K562 (cell line): ENCODE results near the gene CYFIP2. TPM values are rescaled to one million over a fixed set of nuclear protein-coding genes. Genes with fewer than 3 reads are reported as not detected.

Experiments
- ATAC-seq: fragments of 200-7000 bp; cut with Tn5 transposase; 3 replicates; pipeline ENCODE4 v1.9.1; 2020; ENCODE audit warnings: moderate library complexity
- BruUV-seq: library from RNA; stranded (reverse); fragments of 400-500 nt; replicated peaks from 2 replicates; lab custom pipeline; 2021; lab: Mats Ljungman, UMichigan
- CTCF ChIA-PET: fragments of 300-600 bp; formaldehyde crosslinking; extraction: SDS; loops from one replicate; lab custom pipeline; 2021; ENCODE audit warnings: low intra/inter-chr PET ratio; lab: Yijun Ruan, JAX
- POLR2A ChIA-PET: fragments of 300-600, 350-650 bp; sonication (Branson Sonifier 250); formaldehyde crosslinking; extraction: SDS; loops from one replicate; lab custom pipeline; 2021; ENCODE audit warnings: antibody characterized with exemption, inconsistent platforms; lab: Yijun Ruan, JAX
- DNase-seq, 4 experiments: peaks; one replicate each; pipeline versions ENCODE4 v3.0.0 to v3.0.0-alpha.2; 2011 to 2018; ENCODE audit warnings: low spot score in 3 of 4, mixed read lengths in 3 of 4; ENCODE audit errors: extremely low read depth in 1 of 4
- FAIRE-seq: peaks from 2 replicates; lab custom pipeline; 2011; peaks lifted over from hg19 to GRCh38; lab: Jason Lieb, UNC
- H2AFZ ChIP-seq: 2 replicates; pipeline ENCODE4 v1.6.0; 2011; ENCODE audit warnings: low read depth, low read length, control low read depth, inconsistent platforms
- H3K27ac ChIP-seq: fragments of 200-600 bp; 3 replicates; pipeline ENCODE4 v1.8.0; 2011; ENCODE audit warnings: low read depth, mild to moderate bottlenecking, control low read depth, inconsistent platforms, low read length, moderate library complexity, mixed read lengths; ENCODE audit errors: extremely low read depth
- H3K27me3 ChIP-seq, 2 experiments: fragments of 300-600 bp in 1 of 2; 2 replicates in 1 of 2; 3 replicates in 1 of 2; pipeline versions ENCODE4 v1.6.0 to v1.8.0; 2011; ENCODE audit warnings: inconsistent platforms in 2 of 2, low read length in 2 of 2, mild to moderate bottlenecking in 1 of 2, mixed read lengths in 1 of 2, moderate library complexity in 1 of 2; ENCODE audit not compliant: control insufficient read depth in 2 of 2, insufficient read depth in 2 of 2
- H3K36me3 ChIP-seq: fragments of 300-600 bp; 3 replicates; pipeline ENCODE4 v1.8.0; 2011; ENCODE audit warnings: mild to moderate bottlenecking, low read length, inconsistent platforms; ENCODE audit not compliant: control insufficient read depth, insufficient read depth
- H3K4me1 ChIP-seq, 2 experiments: fragments of 200-600 bp in 1 of 2; replicated peaks in 1 of 2; 2 replicates in 1 of 2; 3 replicates in 1 of 2; pipeline versions ENCODE4 v1.5.1 to v1.8.0; 2011; ENCODE audit warnings: inconsistent platforms in 2 of 2, low read length in 2 of 2, mild to moderate bottlenecking in 1 of 2, mixed read lengths in 1 of 2, moderate library complexity in 1 of 2; ENCODE audit not compliant: control insufficient read depth in 2 of 2, insufficient read depth in 2 of 2
- H3K4me2 ChIP-seq: 2 replicates; pipeline ENCODE4 v1.6.1; 2011; ENCODE audit warnings: low read length, control low read depth, inconsistent platforms, mixed read lengths; ENCODE audit not compliant: insufficient read depth
- H3K4me3 ChIP-seq: fragments of 200-600 bp; sonication (generic), shearing (Covaris generic); 2 replicates; pipeline ENCODE4 v1.5.1; 2016; ENCODE audit warnings: control low read depth, inconsistent platforms
- H3K79me2 ChIP-seq: fragments of 200-600 bp; 3 replicates; pipeline ENCODE4 v1.8.0; 2011; ENCODE audit warnings: low read length, inconsistent platforms; ENCODE audit not compliant: control insufficient read depth, insufficient read depth
- H3K9ac ChIP-seq, 2 experiments: 2 replicates each; pipeline versions ENCODE4 v1.6.0 to v1.6.1; 2011; ENCODE audit warnings: low read depth in 2 of 2, low read length in 2 of 2, control low read depth in 1 of 2, inconsistent platforms in 1 of 2, mild to moderate bottlenecking in 1 of 2, mixed read lengths in 1 of 2; ENCODE audit not compliant: insufficient read depth in 1 of 2
- H3K9me1 ChIP-seq: one replicate; pipeline ENCODE4 v1.6.0; 2011; ENCODE audit warnings: inconsistent platforms, mild to moderate bottlenecking, low read length, moderate library complexity; ENCODE audit not compliant: control insufficient read depth, insufficient read depth
- H3K9me3 ChIP-seq: replicated peaks from 2 replicates; pipeline ENCODE4 v1.5.1; 2011; ENCODE audit warnings: low read depth, low read length, inconsistent platforms; ENCODE audit not compliant: control insufficient read depth, insufficient read depth
- H4K20me1 ChIP-seq: replicated peaks from 2 replicates; pipeline ENCODE4 v1.6.1; 2011; ENCODE audit warnings: low read length, inconsistent platforms, mixed read lengths; ENCODE audit not compliant: control insufficient read depth, insufficient read depth
- CBFA2T2 ChIP-seq: fragments of 450-650 bp; conservative IDR thresholded peaks from 2 replicates; pipeline ENCODE4 v1.6.1; 2017; ENCODE audit warnings: mild to moderate bottlenecking
- FOXA1 ChIP-seq: fragments of 450-650 bp; IDR thresholded peaks from 2 replicates; pipeline ENCODE4 v1.6.1; 2016; ENCODE audit warnings: mild to moderate bottlenecking, borderline replicate concordance
- HMGN3 ChIP-seq: IDR thresholded peaks from 2 replicates; pipeline ENCODE4 v1.6.1; 2011; ENCODE audit warnings: borderline replicate concordance, low read depth, mild to moderate bottlenecking, mixed read lengths, low read length; ENCODE audit not compliant: insufficient read length; ENCODE audit errors: extremely low read depth
- RAD51 ChIP-seq: fragments of 450-650 bp; IDR thresholded peaks from 2 replicates; pipeline ENCODE4 v1.7.1; 2016; ENCODE audit warnings: low read depth, mild to moderate bottlenecking, borderline replicate concordance
- SRSF7 ChIP-seq: fragments of 200-400 bp; formaldehyde crosslinking; optimal IDR thresholded peaks from 2 replicates; pipeline ENCODE3; 2017; ENCODE audit warnings: mild to moderate bottlenecking, low read depth, low read length
- TFE3 ChIP-seq: fragments of 450-650 bp; formaldehyde crosslinking; IDR thresholded peaks from 2 replicates; pipeline ENCODE4 v1.4.0; 2020; ENCODE audit warnings: mild to moderate bottlenecking, mixed read lengths
- TOE1 ChIP-seq, 2 experiments: fragments of 450-650 bp in 1 of 2; sonication (generic) in 1 of 2; formaldehyde crosslinking in 1 of 2; IDR thresholded peaks; 2 replicates each; pipeline versions ENCODE4 v1.7.1 to v1.8.0; 2016 to 2022; ENCODE audit warnings: borderline replicate concordance in 2 of 2, mild to moderate bottlenecking in 2 of 2, antibody characterized with exemption in 1 of 2, inconsistent platforms in 1 of 2, low read depth in 1 of 2, missing genetic modification reagents in 1 of 2, moderate library complexity in 1 of 2
- USF2 ChIP-seq: sonication (generic); formaldehyde crosslinking; IDR thresholded peaks from 2 replicates; pipeline ENCODE4 v1.5.0; 2020; ENCODE audit warnings: missing genetic modification reagents
- WGBS: fragments of 100-300 bp; shearing (Covaris generic); methylation state at CpG from one replicate; pipeline ENCODE4 v1.1.6; 2016; ENCODE audit warnings: low coverage, mixed read lengths; ENCODE audit not compliant: insufficient coverage; ENCODE audit errors: missing lambda C conversion rate; 5-methylcytosine and 5-hydroxymethylcytosine counted together
- in situ Hi-C: fragments of 300-500 bp; cut with MboI; formaldehyde crosslinking; loops from 4 replicates; pipeline ENCODE4 v1.15.0; 2018; ENCODE audit warnings: inconsistent platforms, mixed read lengths
- intact Hi-C: fragments of 100-400 bp; cut with micrococcal nuclease; formaldehyde crosslinking; loops from 2 replicates; pipeline ENCODE4 v1.14.2; 2022
- polyA plus RNA-seq, 8 experiments: library from polyadenylated mRNA; depleted of rRNA in 4 of 8; stranded (reverse) in 5 of 8; unstranded in 3 of 8; fragments of >200 nt; fragmentation: Nextera tagmentation in 2 of 8; fragmentation: Illumina TruSeq in 1 of 8; extraction: Ambion mirVana in 2 of 8; extraction: Trizol in 1 of 8; gene quantifications; 2 replicates each; pipeline versions ENCODE4 v1.2.1 to v1.2.3, GENCODE V29; 2011 to 2014; ENCODE audit warnings: inconsistent platforms in 1 of 8, missing spikeins in 1 of 8
- total RNA-seq, 7 experiments: library from RNA; depleted of rRNA in 6 of 7; stranded (reverse); fragments of >200 nt in 6 of 7; fragmentation: Illumina TruSeq in 2 of 7; extraction: Trizol in 2 of 7; gene quantifications; 2 replicates each; pipeline versions ENCODE4 v1.2.1 to v1.2.3, GENCODE V29; 2011 to 2021; ENCODE audit warnings: low replicate concordance in 1 of 7

The CYFIP2 gene
- total and polyA plus RNA-seq, 9 of the 15 experiments (the other 6 are each of a cell fraction or from before 2014, with no cell fraction given) = 0.76 to 2.9 (median 1.4) TPM; not detected in 1

- in situ Hi-C loops = no loop called here
- DNase-seq (no peak), FAIRE-seq (no peak), ATAC-seq (no peak)
- Histone ChIP-seq H3K4me3 (no peak overlapping the region), H3K36me3 (no peaks in the 10 kb centered on the region), H3K4me2 (no peak overlapping the region), H3K9me1 (no peaks in the 10 kb centered on the region), H3K9me3 (no peaks in the 10 kb centered on the region), H3K27ac (no peak overlapping the region), H4K20me1 (no peaks in the 10 kb centered on the region), H3K4me1 (no peaks in the 10 kb centered on the region), H2AFZ (no peak overlapping the region), H3K9ac (no peak overlapping the region), H3K79me2 (no peaks in the 10 kb centered on the region), H3K27me3 (0 out of 5 replicates have a peak, but pooled peaks cover 2 to 3% of the 10 kb centered on the region in 2 experiments)
- intact Hi-C loops = no loop called here
- WGBS = 6% methylated on average over 6 of the region's 6 CpGs
- ChIA-PET POLR2A (interaction anchor here (1.5 kb wide), 1 partner anchor 13 kb away, joined by 6 read pairs; no protein-coding TSS in a partner anchor), CTCF (no interaction called here)
- TF ChIP-seq CBFA2T2 (peak; percentile 22), HMGN3 (no peak), FOXA1 (no peak), SRSF7 (no peak), USF2 (CRISPR knock-in tag) (peak; percentile 52; the same call in 1 of the 2 replicates), TFE3 (CRISPR knock-in tag) (peak; percentile 85), RAD51 (peak; percentile 71), TOE1 (IDR thresholded peaks at IDR 0.05; ENCODE audit: borderline replicate concordance) (peak; percentile 50; the same call in 1 of the 2 replicates), TOE1 (CRISPR knock-in tag; IDR thresholded peaks at IDR 0.05; ENCODE audit: borderline replicate concordance, low read depth) (no peak)
- BruUV-seq = no TSS peak
These were observed 18.7 kb downstream of the CYFIP2 start for GRCh38 chr5:157284458-157285212.
